22Rv1 (cell line): Measurements from ENCODE around the gene SPATS2L.

ENCODE experiments used
- ZFX ChIP-seq: fragments of 450-650 bp; IDR thresholded peaks from 2 replicates; pipeline ENCODE4 v1.6.1; 2017; ENCODE audit warnings: antibody characterized with exemption, borderline replicate concordance
- TF ChIP-seq, protein P1 (sequence below): fragments of 450-650 bp; IDR thresholded peaks from 2 replicates; pipeline ENCODE4 v1.5.1; 2017; ENCODE audit warnings: mild to moderate bottlenecking

DNA sequence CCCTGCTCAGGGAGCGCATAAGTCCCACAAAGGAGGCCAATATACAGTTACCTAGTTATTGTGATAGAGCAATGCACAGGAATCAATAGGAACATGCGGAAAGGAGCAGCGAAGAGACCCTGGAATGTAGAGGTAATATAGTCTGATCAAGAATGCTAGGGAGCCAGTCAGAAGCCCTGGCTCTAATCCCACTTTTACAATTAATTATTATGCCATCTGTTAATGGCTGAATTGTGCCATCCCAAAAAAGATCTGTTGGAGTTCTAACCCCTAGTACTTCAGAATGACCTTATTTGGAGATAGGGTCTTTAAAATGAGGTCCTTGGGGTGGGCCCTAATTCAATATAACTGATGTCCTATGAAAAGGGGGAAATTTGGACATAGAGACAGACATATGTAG, 7.7 kb upstream of the SPATS2L start:
- no peak for TF ChIP-seq ZFX
- TF ChIP-seq, protein P1, sequence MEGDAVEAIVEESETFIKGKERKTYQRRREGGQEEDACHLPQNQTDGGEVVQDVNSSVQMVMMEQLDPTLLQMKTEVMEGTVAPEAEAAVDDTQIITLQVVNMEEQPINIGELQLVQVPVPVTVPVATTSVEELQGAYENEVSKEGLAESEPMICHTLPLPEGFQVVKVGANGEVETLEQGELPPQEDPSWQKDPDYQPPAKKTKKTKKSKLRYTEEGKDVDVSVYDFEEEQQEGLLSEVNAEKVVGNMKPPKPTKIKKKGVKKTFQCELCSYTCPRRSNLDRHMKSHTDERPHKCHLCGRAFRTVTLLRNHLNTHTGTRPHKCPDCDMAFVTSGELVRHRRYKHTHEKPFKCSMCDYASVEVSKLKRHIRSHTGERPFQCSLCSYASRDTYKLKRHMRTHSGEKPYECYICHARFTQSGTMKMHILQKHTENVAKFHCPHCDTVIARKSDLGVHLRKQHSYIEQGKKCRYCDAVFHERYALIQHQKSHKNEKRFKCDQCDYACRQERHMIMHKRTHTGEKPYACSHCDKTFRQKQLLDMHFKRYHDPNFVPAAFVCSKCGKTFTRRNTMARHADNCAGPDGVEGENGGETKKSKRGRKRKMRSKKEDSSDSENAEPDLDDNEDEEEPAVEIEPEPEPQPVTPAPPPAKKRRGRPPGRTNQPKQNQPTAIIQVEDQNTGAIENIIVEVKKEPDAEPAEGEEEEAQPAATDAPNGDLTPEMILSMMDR, result no peak
